ENCODE results near the gene GALNT5. TPM values are rescaled to one million over a fixed set of nuclear protein-coding genes. Genes with fewer than 3 reads are reported as not detected.

GALNT5 gene
- total and polyA plus RNA-seq, 10 of the 15 experiments (the other 5 are each of a cell fraction or from before 2014, with no cell fraction given), result under 0.01 to 0.25 (median 0.03) TPM; not detected in 4

- Histone ChIP-seq H3K4me2 (ENCODE audit: control insufficient read depth, insufficient read depth) (no peak overlapping the region), H3K9ac (ENCODE audit: control insufficient read depth, insufficient read depth, low read length) (no peak overlapping the region), H3K27me3 (replicated peaks in 1 of 2; ENCODE audit: control insufficient read depth in 2 of 2, insufficient read depth in 2 of 2, low read length in 1 of 2) (0 out of 4 replicates have a peak, but pooled peaks cover 0 to 1% of the 10 kb centered on the region in 2 experiments), H3K79me2 (ENCODE audit: control insufficient read depth, insufficient read depth, low read length) (no peaks in the 10 kb centered on the region), H2AFZ (ENCODE audit: control insufficient read depth, low read depth, low read length) (no peak overlapping the region), H3K4me1 (ENCODE audit: control insufficient read depth, insufficient read depth, low read length) (no peaks in the 10 kb centered on the region), H3K9me3 (replicated peaks; ENCODE audit: control insufficient read depth, insufficient read depth, low read length) (no peaks in the 10 kb centered on the region; the same call in 1 of the 3 replicates), H4K20me1 (ENCODE audit: control insufficient read depth, insufficient read depth) (no peaks in the 10 kb centered on the region), H3K4me3 (no peak overlapping the region), H3K27ac (ENCODE audit: control insufficient read depth, insufficient read depth) (no peak overlapping the region), H3K36me3 (ENCODE audit: control insufficient read depth in 2 of 2, insufficient read depth in 2 of 2, low read length in 1 of 2) (no peaks in the 10 kb centered on the region)
- BruUV-seq (replicated peaks), result no TSS peak
- in situ Hi-C loops (cut with MboI) (loop anchor here (25.0 kb wide), 1 partner anchor 1479 kb away; no protein-coding TSS in a partner anchor), intact Hi-C loops (cut with micrococcal nuclease; ENCODE audit: unreplicated experiment) (no loop called here)
- ChIA-PET POLR2A (no interaction called here), SMC1A (ENCODE audit: uncharacterized antibody, unreplicated experiment) (interaction anchor here (2.0 kb wide), 1 partner anchor 8 kb away, joined by 4 read pairs; no protein-coding TSS in a partner anchor), RAD21 (ENCODE audit: unreplicated experiment) (no interaction called here), CTCF (interaction anchor here (1.5 kb wide), 1 partner anchor 53 kb away, joined by 4 read pairs; no protein-coding TSS in a partner anchor)
- ATAC-seq (no peak), FAIRE-seq (no peak), DNase-seq (ENCODE audit: low read depth, low spot score) (no peak)
- TF ChIP-seq BMI1 (IDR thresholded peaks at IDR 0.05; ENCODE audit: borderline replicate concordance) (no peak), PML (IDR thresholded peaks at IDR 0.05; ENCODE audit: low read length) (no peak), ATF3 (IDR thresholded peaks at IDR 0.05; ENCODE audit: borderline replicate concordance, extremely low read depth, low read depth, low read length) (no peak), CHD2 (IDR thresholded peaks at IDR 0.05; ENCODE audit: borderline replicate concordance, low read depth, low read length) (no peak), YBX1 (IDR thresholded peaks at IDR 0.05) (no peak)
- 50% methylated on average over 2 of the region's 2 CpGs for WGBS (ENCODE audit: insufficient coverage, insufficient replicate concordance, low lambda C conversion rate, missing lambda C conversion rate)
Measured at GRCh38 chr2:157283468-157283867, 26.0 kb downstream of the GALNT5 start.

GRCh38 chr2:157287160-157287559 is 29.7 kb downstream of the GALNT5 start:
- ChIA-PET RAD21 (ENCODE audit: unreplicated experiment) (interaction anchor here (1.0 to 2.2 kb wide), 2 partner anchors 15 kb away, joined by 7 to 9 read pairs; no protein-coding TSS in a partner anchor), SMC1A (ENCODE audit: uncharacterized antibody, unreplicated experiment) (interaction anchor here (5.7 kb wide), 1 partner anchor 14 kb away, joined by 41 read pairs; no protein-coding TSS in a partner anchor), CTCF (interaction anchor here (0.5 to 2.5 kb wide), 5 partner anchors 10 to 544 kb away, joined by 3 to 14 read pairs (median 4); no protein-coding TSS in a partner anchor), POLR2A (no interaction called here)
- peaks cover 0 to 2% of the 10 kb centered on the region in 2 experiments; a peak in 1 of 4 replicates for H3K27me3 ChIP-seq (replicated peaks in 1 of 2; ENCODE audit: control insufficient read depth in 2 of 2, insufficient read depth in 2 of 2, low read length in 1 of 2)
- TF ChIP-seq NR2C1 (IDR thresholded peaks at IDR 0.05) (no peak), EED (IDR thresholded peaks at IDR 0.05; ENCODE audit: low read depth) (no peak), EZH2 (IDR thresholded peaks at IDR 0.05; ENCODE audit: borderline replicate concordance, control insufficient read depth, low read depth, low read length) (no peak), NRF1 (conservative IDR thresholded peaks at IDR 0.05; ENCODE audit: low read depth, low read length) (no peak), POLR2AphosphoS5 (IDR thresholded peaks at IDR 0.05; ENCODE audit: low read length) (no peak)
- no peak overlapping the region for H3K4me3 ChIP-seq
- FAIRE-seq, result no peak
- H4K20me1 ChIP-seq (ENCODE audit: control insufficient read depth, insufficient read depth), result no peaks in the 10 kb centered on the region
- ATAC-seq, result no peak
- intact Hi-C loops (cut with micrococcal nuclease; ENCODE audit: unreplicated experiment), result no loop called here
- no TSS peak for BruUV-seq (replicated peaks)
- H3K4me2 ChIP-seq (ENCODE audit: control insufficient read depth, insufficient read depth), result no peak overlapping the region
- DNase-seq (ENCODE audit: low read depth, low spot score), result no peak
- no peaks in the 10 kb centered on the region for H3K9me3 ChIP-seq (replicated peaks; ENCODE audit: control insufficient read depth, insufficient read depth, low read length)
- H2AFZ ChIP-seq (ENCODE audit: control insufficient read depth, low read depth, low read length), result no peak overlapping the region
- in situ Hi-C loops (cut with MboI), result loop anchor here (25.0 kb wide), 1 partner anchor 1475 kb away; no protein-coding TSS in a partner anchor
- no peaks in the 10 kb centered on the region for H3K4me1 ChIP-seq (ENCODE audit: control insufficient read depth, insufficient read depth, low read length)
- no peak overlapping the region for H3K27ac ChIP-seq (ENCODE audit: control insufficient read depth, insufficient read depth)
- no peaks in the 10 kb centered on the region for H3K79me2 ChIP-seq (ENCODE audit: control insufficient read depth, insufficient read depth, low read length)
- WGBS (ENCODE audit: insufficient coverage, insufficient replicate concordance, low lambda C conversion rate, missing lambda C conversion rate), result 36% methylated on average over 1 of the region's 1 CpG
- H3K36me3 ChIP-seq (ENCODE audit: control insufficient read depth in 2 of 2, insufficient read depth in 2 of 2, low read length in 1 of 2), result no peaks in the 10 kb centered on the region
- H3K9ac ChIP-seq (ENCODE audit: control insufficient read depth, insufficient read depth, low read length), result no peak overlapping the region

Data from GM12878 (cell line).